ENCODE results near the gene PCBP3.
"Not testable (repeated sequence)": the region's sequence is repeated elsewhere in the genome, so short reads cannot be mapped to it uniquely, and the experiment has no call there.

PCBP3 gene

GRCh38 chr21:45848805-45849204 lies 205.3 kb downstream of the PCBP3 start:
- Histone ChIP-seq H3K79me2 (ENCODE audit: low read length) (no peaks in the 10 kb centered on the region), H2AFZ (ENCODE audit: low read length) (no peak overlapping the region), H3K9ac (ENCODE audit: low read length) (no peak overlapping the region), H3K27ac (ENCODE audit: low read length) (no peak overlapping the region), H3K9me3 (replicated peaks; ENCODE audit: insufficient read depth, low read length) (no peaks in the 10 kb centered on the region), H3K4me1 (ENCODE audit: low read length) (no peaks in the 10 kb centered on the region), H4K20me1 (ENCODE audit: insufficient read depth, low read length) (no peaks in the 10 kb centered on the region), H3K4me2 (ENCODE audit: low read depth, low read length) (no peak overlapping the region), H3K27me3 (replicated peaks; ENCODE audit: insufficient read depth, low read length) (no peaks in the 10 kb centered on the region; the same call in 1 of the 2 replicates), H3K36me3 (replicated peaks; ENCODE audit: insufficient read depth, low read length) (no peaks in the 10 kb centered on the region), H3K9me2 (replicated peaks; ENCODE audit: insufficient read depth, low read length) (no peaks in the 10 kb centered on the region), H3K4me3 (ENCODE audit: low read length) (no peak overlapping the region), H3F3A (ENCODE audit: insufficient read depth, low read length) (no peaks in the 10 kb centered on the region)
- TF ChIP-seq EZH2phosphoT487 (IDR thresholded peaks at IDR 0.05; ENCODE audit: low read length) (no peak), CTCF (IDR thresholded peaks at IDR 0.05; ENCODE audit: low read length) (no peak), EZH2 (optimal IDR thresholded peaks at IDR 0.05; ENCODE audit: low read depth, low read length) (no peak)
- DNase-seq: no peak

- Histone ChIP-seq H3K9me2 (replicated peaks; ENCODE audit: insufficient read depth, low read length) (no peaks in the 10 kb centered on the region), H3K9ac (ENCODE audit: low read length) (no peak overlapping the region), H2AFZ (ENCODE audit: low read length) (no peak overlapping the region), H3K36me3 (replicated peaks; ENCODE audit: insufficient read depth, low read length) (no peaks in the 10 kb centered on the region), H3K4me2 (ENCODE audit: low read depth, low read length) (no peak overlapping the region), H4K20me1 (ENCODE audit: insufficient read depth, low read length) (no peaks in the 10 kb centered on the region), H3F3A (ENCODE audit: insufficient read depth, low read length) (no peaks in the 10 kb centered on the region), H3K27ac (ENCODE audit: low read length) (no peak overlapping the region), H3K27me3 (replicated peaks; ENCODE audit: insufficient read depth, low read length) (no peaks in the 10 kb centered on the region; the same call in 1 of the 2 replicates), H3K9me3 (replicated peaks; ENCODE audit: insufficient read depth, low read length) (no peaks in the 10 kb centered on the region), H3K79me2 (ENCODE audit: low read length) (no peaks in the 10 kb centered on the region), H3K4me3 (ENCODE audit: low read length) (no peak overlapping the region), H3K4me1 (ENCODE audit: low read length) (no peaks in the 10 kb centered on the region)
- TF ChIP-seq EZH2 (optimal IDR thresholded peaks at IDR 0.05; ENCODE audit: low read depth, low read length) (no peak), CTCF (IDR thresholded peaks at IDR 0.05; ENCODE audit: low read length) (no peak), EZH2phosphoT487 (IDR thresholded peaks at IDR 0.05; ENCODE audit: low read length) (no peak)
- DNase-seq: no peak
Measured at GRCh38 chr21:45849651-45850050, 206.1 kb downstream of the PCBP3 start.

GRCh38 chr21:45850181-45850580 lies 206.7 kb downstream of the PCBP3 start:
- H3K27ac ChIP-seq (ENCODE audit: low read length): no peak overlapping the region
- H3K36me3 ChIP-seq (replicated peaks; ENCODE audit: insufficient read depth, low read length): no peaks in the 10 kb centered on the region
- no peak overlapping the region for H3K4me3 ChIP-seq (ENCODE audit: low read length)

GRCh38 chr21:45852386-45852785 lies 208.9 kb downstream of the PCBP3 start:
- not testable (repeated sequence) for H2AFZ ChIP-seq (ENCODE audit: low read length); H4K20me1 ChIP-seq (ENCODE audit: insufficient read depth, low read length); H3K9me3 ChIP-seq (replicated peaks; ENCODE audit: insufficient read depth, low read length); H3K4me1 ChIP-seq (ENCODE audit: low read length); H3K79me2 ChIP-seq (ENCODE audit: low read length); H3K4me2 ChIP-seq (ENCODE audit: low read depth, low read length); H3K27me3 ChIP-seq (replicated peaks; ENCODE audit: insufficient read depth, low read length); H3K36me3 ChIP-seq (replicated peaks; ENCODE audit: insufficient read depth, low read length); H3K9me2 ChIP-seq (replicated peaks; ENCODE audit: insufficient read depth, low read length); DNase-seq; H3K27ac ChIP-seq (ENCODE audit: low read length); H3F3A ChIP-seq (ENCODE audit: insufficient read depth, low read length); H3K9ac ChIP-seq (ENCODE audit: low read length); H3K4me3 ChIP-seq (ENCODE audit: low read length)

More at GRCh38 chr21:45850181-45850580, 206.7 kb downstream of the PCBP3 start:
- H3F3A ChIP-seq (ENCODE audit: insufficient read depth, low read length): no peaks in the 10 kb centered on the region
- TF ChIP-seq CTCF (IDR thresholded peaks at IDR 0.05; ENCODE audit: low read length) (no peak), EZH2 (optimal IDR thresholded peaks at IDR 0.05; ENCODE audit: low read depth, low read length) (no peak), EZH2phosphoT487 (IDR thresholded peaks at IDR 0.05; ENCODE audit: low read length) (no peak)
- H3K4me2 ChIP-seq (ENCODE audit: low read depth, low read length): no peak overlapping the region
- H2AFZ ChIP-seq (ENCODE audit: low read length): no peak overlapping the region
- no peaks in the 10 kb centered on the region for H3K79me2 ChIP-seq (ENCODE audit: low read length)
- H3K9me3 ChIP-seq (replicated peaks; ENCODE audit: insufficient read depth, low read length): no peaks in the 10 kb centered on the region
- DNase-seq: no peak
- H3K27me3 ChIP-seq (replicated peaks; ENCODE audit: insufficient read depth, low read length): no peaks in the 10 kb centered on the region; the same call in 1 of the 2 replicates
- no peaks in the 10 kb centered on the region for H4K20me1 ChIP-seq (ENCODE audit: insufficient read depth, low read length)
- H3K9ac ChIP-seq (ENCODE audit: low read length): no peak overlapping the region
- no peaks in the 10 kb centered on the region for H3K9me2 ChIP-seq (replicated peaks; ENCODE audit: insufficient read depth, low read length)
- H3K4me1 ChIP-seq (ENCODE audit: low read length): no peaks in the 10 kb centered on the region

All from MM.1S (cell line).